NCI-H146 treated with DMSO at 0.1 percent for 48 hours (cell line): Measurements from ENCODE around the gene BRAT1.

ENCODE experiments used
- DNase-seq: peaks from one replicate; lab custom pipeline; 2025; ENCODE audit not compliant: unreplicated experiment; lab: John Stamatoyannopoulos, UW

The BRAT1 gene

DNA sequence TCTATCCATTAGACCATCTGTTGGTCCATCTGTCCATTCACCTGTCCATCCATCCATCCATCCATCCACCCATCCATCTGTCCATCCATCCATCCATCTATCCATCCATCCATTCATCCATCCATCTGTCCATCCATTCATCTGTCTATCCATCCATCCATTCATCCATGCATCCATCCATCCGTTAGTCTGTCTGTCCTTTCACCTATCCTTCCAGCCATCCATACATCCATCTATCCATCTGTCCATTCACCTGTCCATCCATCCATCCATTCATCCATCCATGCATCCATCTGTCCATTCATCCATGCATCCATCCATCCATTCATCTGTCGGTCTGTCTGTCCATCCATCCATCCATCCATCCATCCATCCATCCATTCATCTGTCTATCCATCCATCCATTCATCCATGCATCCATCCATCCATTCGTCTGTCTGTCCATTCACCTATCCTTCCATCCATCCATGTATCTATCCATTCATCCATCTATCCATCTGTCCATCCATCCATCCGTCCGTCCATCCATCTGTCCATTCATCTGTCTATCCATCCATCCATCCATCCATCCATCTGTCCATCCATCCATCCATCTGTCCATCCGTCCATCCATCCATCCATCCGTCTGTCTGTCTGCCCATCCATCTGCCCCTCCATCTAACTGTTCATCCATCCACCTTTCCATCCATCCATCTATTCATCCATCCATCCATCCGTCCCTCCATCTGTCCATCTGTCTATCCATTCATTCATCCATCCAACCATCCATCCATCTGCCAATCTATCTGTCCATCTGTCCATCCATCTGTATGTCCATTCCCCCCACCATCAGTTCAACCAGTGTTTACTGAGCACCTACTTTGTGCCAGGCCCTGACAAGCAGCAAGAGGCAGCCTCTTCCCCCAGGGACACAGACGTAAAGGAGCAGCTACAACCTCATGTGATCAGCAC, 40.6 kb downstream of the BRAT1 start:
- DNase-seq: no peak

- DNase-seq: no peak
Observed at GRCh38 chr7:2513702-2514101, 41.6 kb downstream of the BRAT1 start.

DNA sequence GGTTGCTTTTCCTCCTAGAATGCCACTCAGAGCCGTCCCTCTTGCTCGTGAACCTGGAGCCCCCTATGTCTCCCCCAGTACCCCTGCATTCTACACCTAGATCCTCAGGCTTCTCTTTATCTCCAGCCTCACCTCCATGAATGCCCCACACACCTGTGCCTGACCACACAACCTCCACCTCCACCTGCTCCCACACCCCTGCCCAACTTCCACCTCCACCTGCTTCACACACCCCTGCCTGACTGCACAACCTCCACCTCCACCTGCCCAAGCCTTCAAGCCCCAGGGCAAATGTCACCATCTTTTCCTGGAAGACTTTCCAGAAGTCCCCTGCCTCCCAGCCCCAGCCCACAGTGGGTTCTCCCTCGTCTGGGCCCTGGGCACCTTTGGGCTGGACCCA, 42.6 kb downstream of the BRAT1 start:
- peak; percentile 12 for DNase-seq

GRCh38 chr7:2512179-2512661, 43.1 kb downstream of the BRAT1 start:
- no peak for DNase-seq

- DNase-seq: no peak
Observed at GRCh38 chr7:2511769-2512168, 43.6 kb downstream of the BRAT1 start.

GRCh38 chr7:2510909-2511768, 44.2 kb downstream of the BRAT1 start:
- DNase-seq: peak; percentile 78

- DNase-seq: no peak
Observed at GRCh38 chr7:2510130-2510776, 45.1 kb downstream of the BRAT1 start.

- no peak for DNase-seq
Observed at GRCh38 chr7:2509298-2509906, 45.9 kb downstream of the BRAT1 start.

GRCh38 chr7:2508327-2509215, 46.8 kb downstream of the BRAT1 start:
- no peak for DNase-seq

- no peak for DNase-seq
Observed at GRCh38 chr7:2507917-2508306, 47.4 kb downstream of the BRAT1 start.

GRCh38 chr7:2507208-2507916, 48.0 kb downstream of the BRAT1 start:
- DNase-seq: no peak

- no peak for DNase-seq
Observed at GRCh38 chr7:2505401-2505800, 49.9 kb downstream of the BRAT1 start.

- no peak for DNase-seq
Observed at GRCh38 chr7:2504889-2505375, 50.4 kb downstream of the BRAT1 start.

GRCh38 chr7:2504128-2504888, 51.0 kb downstream of the BRAT1 start:
- DNase-seq: no peak

GRCh38 chr7:2503056-2503941, 52.0 kb downstream of the BRAT1 start:
- no peak for DNase-seq

DNA sequence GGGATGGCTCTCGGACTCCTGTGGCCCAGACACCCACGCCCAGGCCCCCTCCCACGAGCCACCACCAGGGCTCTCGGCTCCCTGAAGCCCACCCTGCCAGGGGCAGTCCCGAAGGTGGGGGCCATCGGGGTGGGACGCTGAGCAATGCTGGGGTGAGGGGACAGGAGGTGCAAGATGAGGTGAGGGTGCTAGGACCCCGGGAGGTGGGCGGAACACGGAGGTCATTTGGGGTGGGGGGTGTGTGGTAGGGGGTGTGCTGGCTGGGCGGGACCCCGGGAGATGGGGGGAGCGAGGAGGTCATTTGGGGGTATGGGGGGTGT, 52.7 kb downstream of the BRAT1 start:
- DNase-seq: no peak

DNA sequence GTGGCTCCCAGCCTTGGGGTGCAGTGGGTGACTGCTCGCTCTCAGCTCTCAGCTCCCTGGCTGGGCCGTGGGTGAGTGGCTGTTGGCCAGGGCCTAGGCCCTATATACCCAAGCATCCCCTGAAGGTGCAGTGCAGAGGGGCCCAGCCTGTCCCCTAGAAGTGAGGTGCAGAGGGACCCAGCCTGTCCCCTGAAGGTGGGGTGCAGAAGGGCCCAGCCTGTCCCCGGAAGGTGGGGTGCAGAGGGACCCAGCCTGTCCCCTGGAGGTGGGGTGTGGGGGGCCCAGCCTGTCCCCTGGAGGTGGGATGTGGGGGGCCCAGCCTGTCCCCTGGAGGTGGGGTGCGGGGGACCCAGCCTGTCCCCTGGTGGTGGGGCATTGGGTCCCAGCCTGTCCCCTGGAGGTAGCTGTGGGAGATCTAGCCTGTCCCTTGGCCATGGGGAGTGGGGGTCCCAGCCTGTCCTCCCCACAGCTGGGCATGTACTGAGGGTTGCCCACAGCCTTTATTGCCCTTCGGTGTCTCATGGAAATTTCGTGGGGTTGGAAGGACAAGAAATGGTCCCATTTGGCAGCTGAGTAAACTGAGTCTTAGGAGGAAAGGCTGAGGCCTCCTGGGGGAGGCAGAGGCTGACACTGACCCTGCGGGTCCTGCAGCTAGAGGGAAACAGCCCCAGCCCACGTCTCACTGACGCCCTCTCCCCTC, 53.2 kb downstream of the BRAT1 start:
- DNase-seq: no peak
